ENCODE data around the gene TAB2.

TAB2 gene

DNA sequence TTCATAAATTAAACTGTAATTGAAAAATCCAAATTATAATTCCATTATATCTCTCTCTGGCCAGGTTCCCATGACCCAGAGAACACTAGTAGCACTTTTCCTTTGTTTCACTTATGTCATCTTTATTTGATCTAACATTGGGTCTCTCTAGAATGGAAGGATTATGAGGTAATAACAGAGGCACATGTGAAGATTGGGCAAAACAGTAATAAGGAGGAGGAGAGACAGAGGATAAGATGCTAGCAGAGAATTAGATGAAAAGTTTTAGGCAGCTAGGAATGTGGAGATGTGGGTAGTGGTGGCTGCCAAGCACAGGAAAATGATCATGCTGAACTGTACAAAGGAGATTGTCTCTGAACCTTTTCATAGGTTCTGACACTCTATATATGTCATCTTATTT lies 3.3 kb downstream of the TAB2 start:
- H3K27me3 Mint-ChIP-seq: no peaks in the 10 kb centered on the region
- H3K36me3 Mint-ChIP-seq: peaks cover 13% of the 10 kb centered on the region
- peaks cover 65% of the 10 kb centered on the region for H3K4me1 Mint-ChIP-seq
- H3K9me3 Mint-ChIP-seq: no peaks in the 10 kb centered on the region
- peak overlapping the region; percentile 99 for H3K4me3 Mint-ChIP-seq
- H3K27ac Mint-ChIP-seq: peak overlapping the region; percentile 99

DNA sequence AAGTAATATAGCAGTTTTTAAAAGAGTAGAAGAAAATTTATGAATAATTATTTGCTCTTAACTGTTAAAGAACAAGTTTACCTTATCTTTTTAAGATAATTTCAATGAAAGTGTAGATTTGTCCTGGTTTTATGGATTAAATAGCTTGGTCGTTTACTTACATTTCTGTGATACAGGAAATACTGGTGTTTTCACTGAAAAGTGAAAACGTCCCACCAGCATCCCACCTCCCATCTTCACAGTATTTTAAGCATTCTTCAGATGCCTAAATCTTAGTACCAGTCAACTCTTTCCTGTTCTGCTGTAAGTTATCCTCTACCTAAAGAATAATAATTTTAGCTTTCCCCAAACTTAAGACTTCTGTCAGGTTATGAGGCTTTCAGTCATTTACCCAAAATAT lies 5.8 kb downstream of the TAB2 start:
- Mint-ChIP-seq H3K4me1 (peaks cover 75% of the 10 kb centered on the region), H3K4me3 (peak overlapping the region; percentile 81), H3K27ac (peak overlapping the region; percentile 95), H3K27me3 (no peaks in the 10 kb centered on the region), H3K9me3 (no peaks in the 10 kb centered on the region), H3K36me3 (peaks cover 13% of the 10 kb centered on the region)

DNA sequence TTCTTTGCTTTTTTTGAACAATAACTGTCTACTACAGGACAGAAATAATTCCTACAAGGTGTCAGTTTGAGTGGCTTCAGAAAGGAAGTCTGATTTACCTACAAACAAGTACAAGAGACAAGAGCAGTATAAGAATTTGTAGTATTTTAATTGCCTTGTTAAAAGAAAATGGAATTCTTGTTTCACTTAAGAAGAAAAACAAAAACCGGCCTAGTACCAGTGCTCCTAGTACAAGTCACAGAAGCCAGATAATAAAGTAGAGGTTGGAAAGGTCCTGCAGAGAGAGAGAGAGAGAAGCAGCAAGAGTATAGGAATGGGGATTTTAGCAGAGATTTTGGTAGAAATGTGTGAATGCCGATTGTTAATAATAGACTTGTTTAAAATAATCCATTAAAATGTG lies 6.4 kb downstream of the TAB2 start:
- Mint-ChIP-seq H3K9me3 (no peaks in the 10 kb centered on the region), H3K36me3 (peaks cover 13% of the 10 kb centered on the region), H3K27ac (peak overlapping the region; percentile 94), H3K4me3 (peak overlapping the region; percentile 81), H3K4me1 (peaks cover 76% of the 10 kb centered on the region), H3K27me3 (no peaks in the 10 kb centered on the region)

DNA sequence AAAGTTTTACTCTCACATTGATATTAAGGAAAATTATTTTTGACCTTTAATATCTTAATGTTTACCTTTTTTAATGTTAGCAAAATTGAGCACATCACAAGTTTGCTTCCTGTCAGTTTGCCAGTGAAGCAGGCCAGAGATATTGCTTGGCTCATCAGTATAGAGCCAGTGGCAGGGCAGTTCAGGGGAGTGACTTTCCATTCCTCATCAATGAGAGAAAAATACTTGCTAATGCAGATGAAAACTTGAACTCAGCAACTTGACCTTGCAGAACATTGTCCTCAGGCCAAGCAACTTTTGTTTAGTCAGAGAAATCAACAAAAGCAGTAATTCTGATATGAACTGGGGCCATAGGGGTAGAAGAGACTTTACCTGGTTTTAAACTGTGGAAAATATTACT lies 6.9 kb downstream of the TAB2 start:
- peak overlapping the region; percentile 69 for H3K4me3 Mint-ChIP-seq
- H3K27me3 Mint-ChIP-seq: no peaks in the 10 kb centered on the region
- peak overlapping the region; percentile 82 for H3K27ac Mint-ChIP-seq
- no peaks in the 10 kb centered on the region for H3K9me3 Mint-ChIP-seq
- peaks cover 79% of the 10 kb centered on the region for H3K4me1 Mint-ChIP-seq
- peaks cover 16% of the 10 kb centered on the region for H3K36me3 Mint-ChIP-seq

DNA sequence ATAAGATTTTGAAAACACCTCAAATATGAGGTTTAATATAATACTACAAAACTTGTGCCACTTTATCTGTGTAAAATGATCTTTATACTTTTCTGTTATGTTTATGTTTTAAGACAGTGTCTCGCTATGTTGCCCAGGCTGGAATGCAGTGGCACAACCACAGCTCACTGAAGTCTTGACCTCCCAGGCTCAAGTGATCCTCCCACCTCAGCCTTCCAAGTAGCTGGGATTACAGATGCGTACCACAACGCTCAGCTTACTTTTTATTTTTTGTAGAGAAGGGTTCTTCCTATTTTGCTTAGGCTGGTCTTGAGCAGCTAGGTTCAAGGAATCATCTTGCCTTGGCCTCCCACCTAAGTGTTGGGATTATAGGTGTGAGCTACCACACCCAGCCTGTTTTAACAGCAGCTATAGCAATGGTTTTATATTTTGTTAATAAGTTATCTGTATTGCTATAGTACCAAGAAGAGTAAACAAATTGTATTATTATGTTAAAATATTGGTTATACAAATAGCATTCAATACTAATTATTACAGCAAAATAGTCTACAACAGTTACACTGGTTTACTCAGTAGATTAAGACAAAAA lies 8.2 kb downstream of the TAB2 start:
- Mint-ChIP-seq H3K4me1 (peaks cover 87% of the 10 kb centered on the region), H3K9me3 (no peaks in the 10 kb centered on the region), H3K27me3 (no peaks in the 10 kb centered on the region), H3K4me3 (peak overlapping the region; percentile 69), H3K36me3 (peaks cover 16% of the 10 kb centered on the region), H3K27ac (peak overlapping the region; percentile 71)

DNA sequence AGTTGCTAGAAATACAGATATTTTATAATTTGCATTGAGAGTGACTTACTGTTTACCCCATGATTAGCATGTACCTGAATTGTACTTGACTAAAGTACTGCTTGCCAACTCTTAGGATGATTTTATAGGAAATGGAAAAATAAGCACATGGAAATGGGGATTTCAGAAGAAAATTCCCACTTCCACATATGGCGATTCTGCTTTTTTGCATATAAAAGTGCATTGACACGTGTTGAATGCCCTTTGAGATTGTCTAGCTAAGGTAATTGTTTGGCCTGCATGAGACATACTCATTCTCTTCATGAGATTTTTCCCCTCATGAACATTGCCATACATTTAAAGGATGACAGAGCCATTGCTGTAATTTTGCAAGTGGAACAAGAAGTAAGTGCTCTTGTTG lies 10.1 kb downstream of the TAB2 start:
- H3K4me1 Mint-ChIP-seq: peaks cover 89% of the 10 kb centered on the region
- no peaks in the 10 kb centered on the region for H3K9me3 Mint-ChIP-seq
- no peaks in the 10 kb centered on the region for H3K27me3 Mint-ChIP-seq
- H3K36me3 Mint-ChIP-seq: peaks cover 14% of the 10 kb centered on the region
- peak overlapping the region; percentile 37 for H3K27ac Mint-ChIP-seq
- peak overlapping the region; percentile 4 for H3K4me3 Mint-ChIP-seq

DNA sequence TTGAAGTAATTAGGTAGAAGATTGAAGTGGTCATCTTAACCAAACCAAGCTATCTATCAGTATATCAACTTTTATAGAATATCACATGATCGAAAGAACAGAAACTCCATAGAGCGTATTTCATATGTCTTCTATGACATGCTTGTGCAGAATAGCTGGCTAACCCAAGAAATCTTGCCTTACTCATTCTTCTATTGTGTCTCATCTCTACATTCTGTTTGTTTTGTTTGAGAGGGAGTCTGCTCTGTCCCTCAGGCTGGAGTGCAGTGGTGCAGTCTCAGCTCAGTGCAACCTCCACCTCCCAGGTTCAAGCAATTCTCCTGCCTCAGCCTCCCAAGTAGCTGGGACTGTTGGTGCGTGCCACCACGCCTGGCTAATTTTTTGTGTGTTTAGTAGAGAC lies 10.6 kb downstream of the TAB2 start:
- H3K27me3 Mint-ChIP-seq: no peaks in the 10 kb centered on the region
- H3K36me3 Mint-ChIP-seq: peaks cover 10% of the 10 kb centered on the region
- no peaks in the 10 kb centered on the region for H3K9me3 Mint-ChIP-seq
- H3K4me1 Mint-ChIP-seq: peaks cover 89% of the 10 kb centered on the region
- H3K4me3 Mint-ChIP-seq: peak overlapping the region; percentile 4
- peak overlapping the region; percentile 37 for H3K27ac Mint-ChIP-seq

DNA sequence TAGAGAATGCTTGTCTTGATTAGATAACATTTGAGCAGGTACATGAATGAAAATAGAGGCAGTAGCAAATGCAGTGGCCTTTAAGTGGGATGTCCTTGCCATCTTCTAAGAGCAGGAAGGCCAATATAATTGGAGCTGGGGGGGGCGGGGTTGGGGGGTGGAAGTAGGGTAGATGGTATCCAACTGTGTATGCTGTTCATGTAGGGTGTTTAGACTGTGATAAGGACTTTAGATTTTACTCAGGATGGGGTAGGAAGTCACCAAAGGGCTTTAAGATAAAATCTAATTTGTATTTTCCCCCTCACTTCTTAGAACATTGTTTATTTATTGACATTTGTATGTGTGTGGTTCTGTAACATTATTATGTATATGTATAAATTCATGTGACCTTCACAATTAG lies 12.0 kb downstream of the TAB2 start:
- Mint-ChIP-seq H3K4me1 (peaks cover 89% of the 10 kb centered on the region), H3K9me3 (no peaks in the 10 kb centered on the region), H3K4me3 (peak overlapping the region; percentile 63), H3K36me3 (peaks cover 9% of the 10 kb centered on the region), H3K27ac (peak overlapping the region; percentile 85), H3K27me3 (no peaks in the 10 kb centered on the region)

DNA sequence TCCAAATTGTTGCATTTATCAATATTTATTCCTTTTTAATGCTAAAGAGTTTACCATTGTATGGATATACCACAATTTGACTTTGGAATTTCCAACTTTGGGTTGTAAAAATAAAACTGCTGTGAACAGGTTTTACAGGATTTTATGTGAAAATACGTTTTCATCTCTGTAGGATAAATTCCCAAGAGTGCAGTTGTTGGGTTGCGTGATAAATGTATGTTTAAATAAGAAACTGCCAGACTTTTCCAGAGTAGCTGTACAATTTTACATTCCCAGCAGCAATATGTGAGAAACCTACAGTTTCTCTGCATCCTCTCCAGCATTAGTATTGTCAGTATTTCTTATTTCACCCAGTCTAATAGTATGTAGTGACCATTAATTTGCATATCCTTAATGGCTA lies 12.6 kb downstream of the TAB2 start:
- H3K27ac Mint-ChIP-seq: no peak overlapping the region
- peaks cover 9% of the 10 kb centered on the region for H3K36me3 Mint-ChIP-seq
- peak overlapping the region; percentile 69 for H3K4me3 Mint-ChIP-seq

DNA sequence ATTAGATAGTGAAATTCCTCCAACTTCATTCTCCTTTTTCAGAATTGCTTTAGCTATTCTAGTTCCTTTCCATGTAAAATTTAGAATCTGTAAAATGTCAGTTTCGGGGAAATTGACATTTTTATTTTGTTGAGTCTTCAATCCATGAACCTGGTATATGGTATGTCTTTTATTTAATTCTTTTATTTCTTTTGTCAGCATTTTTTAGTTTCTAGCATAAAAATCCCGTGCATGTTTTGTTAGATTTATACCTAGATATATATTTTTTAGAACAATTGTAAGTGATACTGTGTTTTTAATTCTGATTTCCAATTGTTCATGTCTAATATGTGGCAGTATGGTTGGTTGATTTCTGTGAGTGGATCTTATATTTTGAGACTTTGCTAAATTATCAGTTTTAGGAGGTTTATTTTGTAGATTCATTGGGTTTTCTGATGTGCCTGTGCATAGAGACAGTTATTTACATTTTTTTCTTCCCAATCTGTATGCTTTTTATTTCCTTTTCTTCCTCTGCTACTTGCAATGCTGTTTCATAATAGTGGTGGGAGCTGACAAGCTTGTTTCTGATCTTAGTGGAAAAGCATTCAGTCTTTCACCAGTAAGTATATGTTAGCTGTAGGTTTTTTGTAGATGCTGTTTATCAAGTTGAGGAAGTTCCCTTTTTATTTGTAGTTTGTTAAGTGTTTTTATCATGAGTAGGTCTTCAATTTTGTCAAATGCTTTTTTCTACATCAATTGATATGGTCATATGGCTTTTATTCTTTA lies 13.7 kb downstream of the TAB2 start:
- H3K36me3 Mint-ChIP-seq: peaks cover 10% of the 10 kb centered on the region
- no peaks in the 10 kb centered on the region for H3K27me3 Mint-ChIP-seq
- peak overlapping the region; percentile 69 for H3K27ac Mint-ChIP-seq
- H3K9me3 Mint-ChIP-seq: no peaks in the 10 kb centered on the region
- peak overlapping the region; percentile 69 for H3K4me3 Mint-ChIP-seq
- peaks cover 87% of the 10 kb centered on the region for H3K4me1 Mint-ChIP-seq

More for the DNA sequence above, 12.6 kb downstream of the TAB2 start:
- peaks cover 88% of the 10 kb centered on the region for H3K4me1 Mint-ChIP-seq
- no peaks in the 10 kb centered on the region for H3K27me3 Mint-ChIP-seq
- H3K9me3 Mint-ChIP-seq: no peaks in the 10 kb centered on the region

DNA sequence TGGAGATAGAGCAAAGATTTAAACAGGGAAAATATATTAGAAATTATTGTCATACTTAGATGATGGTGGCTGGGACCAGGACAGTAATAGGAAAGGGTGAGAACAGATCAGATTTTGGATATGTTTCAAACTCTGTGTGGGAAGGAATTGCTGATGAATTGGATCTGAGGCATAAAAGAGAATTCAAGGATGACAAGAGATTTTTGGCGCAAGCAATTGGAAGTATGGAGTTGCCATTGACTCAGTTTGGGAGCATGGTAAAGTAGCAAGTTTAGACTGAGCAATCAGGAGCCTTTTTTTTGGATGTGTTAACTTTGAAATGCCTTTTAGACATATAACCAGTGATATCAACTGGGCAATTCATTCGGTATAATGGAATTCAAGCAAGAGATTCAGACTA lies 14.4 kb downstream of the TAB2 start:
- peaks cover 91% of the 10 kb centered on the region for H3K4me1 Mint-ChIP-seq
- peak overlapping the region; percentile 69 for H3K27ac Mint-ChIP-seq
- no peaks in the 10 kb centered on the region for H3K9me3 Mint-ChIP-seq
- peaks cover 10% of the 10 kb centered on the region for H3K36me3 Mint-ChIP-seq
- H3K4me3 Mint-ChIP-seq: peak overlapping the region; percentile 69
- H3K27me3 Mint-ChIP-seq: no peaks in the 10 kb centered on the region

DNA sequence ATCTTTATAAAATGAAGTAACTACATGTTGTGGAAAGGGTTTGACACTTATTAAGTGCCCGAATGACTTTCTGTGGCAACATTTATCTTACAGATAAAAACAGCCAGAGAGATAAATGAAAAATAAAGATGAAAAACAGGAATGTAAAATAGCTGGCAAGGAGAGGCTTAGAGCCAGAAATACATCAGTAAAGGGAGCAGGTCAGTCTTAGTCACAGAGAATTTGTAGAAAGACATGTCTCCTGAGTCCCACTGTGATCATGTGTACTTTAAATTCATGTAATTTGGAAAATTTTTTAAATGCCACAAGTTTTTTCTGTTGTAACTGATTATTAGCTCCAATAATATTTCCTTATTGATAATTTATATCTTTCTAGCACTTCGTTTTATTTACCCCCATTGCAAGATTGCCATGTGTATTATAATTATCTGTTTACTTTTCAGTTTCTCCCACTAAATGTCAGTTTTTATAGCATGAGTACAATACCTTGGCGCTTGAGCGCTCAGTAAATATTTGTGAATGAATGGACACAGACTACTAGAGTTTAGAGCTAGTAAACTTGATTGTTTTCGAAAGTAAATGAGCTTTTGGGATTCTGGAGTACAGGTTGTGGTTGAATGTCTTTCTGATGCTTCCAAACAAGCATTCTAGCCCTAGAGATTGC lies 15.2 kb downstream of the TAB2 start:
- no peaks in the 10 kb centered on the region for H3K27me3 Mint-ChIP-seq
- H3K27ac Mint-ChIP-seq: peak overlapping the region; percentile 69
- H3K4me1 Mint-ChIP-seq: peaks cover 95% of the 10 kb centered on the region
- peak overlapping the region; percentile 69 for H3K4me3 Mint-ChIP-seq
- H3K9me3 Mint-ChIP-seq: no peaks in the 10 kb centered on the region
- H3K36me3 Mint-ChIP-seq: peaks cover 10% of the 10 kb centered on the region

DNA sequence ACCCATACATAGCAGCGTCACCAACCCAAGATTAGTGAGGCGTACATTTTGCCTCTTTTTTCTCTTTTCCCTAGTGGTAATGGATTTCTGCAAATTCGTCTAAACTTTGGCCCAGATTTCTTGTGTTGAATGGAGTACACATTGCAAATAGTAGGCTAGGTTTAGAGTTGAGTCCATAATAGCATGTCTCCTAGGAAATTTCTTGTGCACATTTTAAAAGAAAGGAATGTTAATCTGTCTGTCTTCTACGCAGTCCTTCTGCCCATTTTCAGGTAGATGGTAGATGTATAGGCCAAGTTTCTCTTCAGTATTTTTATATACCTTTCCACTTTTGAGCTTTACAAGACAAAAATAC lies 15.7 kb downstream of the TAB2 start:
- H3K9me3 Mint-ChIP-seq: no peaks in the 10 kb centered on the region
- H3K36me3 Mint-ChIP-seq: peaks cover 12% of the 10 kb centered on the region
- no peaks in the 10 kb centered on the region for H3K27me3 Mint-ChIP-seq
- peak overlapping the region; percentile 69 for H3K27ac Mint-ChIP-seq
- peaks cover 95% of the 10 kb centered on the region for H3K4me1 Mint-ChIP-seq
- H3K4me3 Mint-ChIP-seq: peak overlapping the region; percentile 45

DNA sequence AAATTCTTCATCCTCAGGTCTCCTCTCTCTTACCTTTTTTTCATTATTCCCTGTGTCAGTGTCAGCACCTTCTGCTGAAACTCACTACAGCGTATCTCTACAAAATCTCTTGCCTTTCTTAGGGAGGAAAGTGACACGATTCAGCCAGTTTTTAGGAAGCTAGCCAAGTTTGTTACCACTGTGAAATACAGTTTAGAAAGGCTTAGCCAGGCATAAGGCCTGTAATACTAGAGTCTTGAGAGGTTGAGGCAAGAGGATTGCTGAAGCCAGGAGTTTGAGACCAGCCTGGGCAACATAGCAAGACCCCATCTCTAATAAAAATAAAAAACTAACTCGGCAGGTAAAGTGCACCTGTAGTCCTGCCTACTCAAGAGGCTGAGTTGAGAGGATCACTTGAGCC lies 16.7 kb downstream of the TAB2 start:
- H3K9me3 Mint-ChIP-seq: no peaks in the 10 kb centered on the region

DNA sequence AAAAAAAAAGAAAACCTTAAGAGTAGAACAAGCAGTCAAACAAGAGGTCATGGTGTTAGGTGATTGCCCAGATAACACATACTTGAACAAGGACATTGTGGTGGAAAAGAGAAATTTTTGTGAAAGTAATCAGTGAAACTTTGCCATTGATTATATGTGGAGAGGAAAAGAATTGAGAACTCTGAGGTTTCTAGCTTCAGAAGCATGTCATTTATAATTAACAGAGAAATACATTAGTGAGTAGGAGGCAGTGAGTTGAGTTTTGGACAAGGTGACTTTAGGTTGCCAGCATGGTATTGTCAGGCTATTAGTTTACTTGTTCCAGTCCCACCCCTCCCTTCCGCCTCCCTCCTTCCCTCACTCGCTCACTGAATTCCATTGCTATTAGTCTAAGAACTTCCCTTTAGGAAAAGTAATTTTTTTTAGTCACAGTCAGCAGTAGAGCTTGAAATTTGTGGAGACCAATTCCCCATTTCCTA lies 17.2 kb downstream of the TAB2 start:
- Mint-ChIP-seq H3K9me3 (no peaks in the 10 kb centered on the region), H3K4me1 (peaks cover 89% of the 10 kb centered on the region), H3K4me3 (peak overlapping the region; percentile 65), H3K27ac (peak overlapping the region; percentile 94), H3K27me3 (no peaks in the 10 kb centered on the region), H3K36me3 (peaks cover 10% of the 10 kb centered on the region)

More for the DNA sequence above, 16.7 kb downstream of the TAB2 start:
- H3K27ac Mint-ChIP-seq: peak overlapping the region; percentile 94
- peaks cover 11% of the 10 kb centered on the region for H3K36me3 Mint-ChIP-seq
- H3K4me1 Mint-ChIP-seq: peaks cover 93% of the 10 kb centered on the region
- H3K4me3 Mint-ChIP-seq: peak overlapping the region; percentile 65
- no peaks in the 10 kb centered on the region for H3K27me3 Mint-ChIP-seq

Data from activated naive CD4-positive, alpha-beta T cell treated with anti-CD3 and anti-CD28 coated beads, Interleukin-2, amount 50 U/mL, for 24 hours (primary cell).